ENCODE data around the gene NRARP.

DNA sequence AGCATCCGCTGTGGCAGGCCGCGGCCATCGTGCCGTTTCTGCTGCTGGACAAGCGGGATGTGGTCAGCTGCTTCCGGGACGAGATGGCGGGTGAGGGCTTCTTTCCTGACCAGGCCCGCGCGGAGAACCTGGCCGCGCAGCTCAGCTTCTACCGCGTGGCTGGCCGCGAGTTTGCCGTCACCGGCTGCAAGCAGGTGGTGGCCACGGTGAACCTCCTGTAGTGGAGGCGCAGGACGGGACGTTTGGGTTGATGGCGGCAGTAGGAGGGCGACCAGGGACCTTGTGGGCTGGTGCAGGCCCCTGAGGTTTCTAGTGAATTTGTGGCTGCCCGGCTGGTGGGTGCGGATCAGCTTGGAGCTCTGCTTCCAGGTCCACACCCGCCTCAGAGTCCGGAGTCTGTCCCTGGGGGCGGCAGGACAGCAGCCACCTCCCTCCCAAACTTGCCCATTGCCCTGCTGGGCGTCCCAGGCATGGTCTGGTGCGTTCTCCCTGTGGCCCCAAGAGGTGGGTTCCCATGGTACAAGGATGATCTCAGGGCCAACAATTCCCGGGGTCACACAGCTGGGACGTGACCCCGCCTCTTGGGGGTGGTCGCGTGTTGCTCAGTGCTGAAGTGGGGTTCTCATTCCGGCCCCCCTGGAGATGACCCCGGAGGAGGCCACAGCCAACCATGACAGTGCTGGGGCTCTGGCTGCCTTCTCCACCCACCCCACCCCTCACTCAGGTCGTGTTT, 22.2 kb downstream of the NRARP start:
- TF ChIP-seq EZH2 (IDR thresholded peaks at IDR 0.05; ENCODE audit: insufficient read depth, poor library complexity, severe bottlenecking) (no peak), EZH2phosphoT487 (IDR thresholded peaks at IDR 0.05; ENCODE audit: insufficient read depth, low read depth) (no peak)

Measured in GM23248 (cell line).